SK-N-SH (cell line): Measurements from ENCODE around the gene GAB1.

Experiments used
- ELF1 ChIP-seq: IDR thresholded peaks from 2 replicates; pipeline ENCODE4 v1.4.0; 2012
- EP300 ChIP-seq, 2 experiments: IDR thresholded peaks; 2 replicates each; pipeline versions ENCODE4 v1.4.0 to v1.6.1; 2012; ENCODE audit warnings: borderline replicate concordance in 1 of 2, low read depth in 1 of 2, low read length in 1 of 2
- EZH2phosphoT487 ChIP-seq: fragments of 200-600 bp; sonication (generic); IDR thresholded peaks from 2 replicates; pipeline ENCODE4 v1.6.1; 2017; ENCODE audit warnings: low read depth, mixed run types, mild to moderate bottlenecking, antibody characterized with exemption, moderate library complexity, borderline replicate concordance
- JUND ChIP-seq: IDR thresholded peaks from 2 replicates; pipeline ENCODE4 v1.4.0; 2012
- MXI1 ChIP-seq: IDR thresholded peaks from 2 replicates; pipeline ENCODE4 v1.6.1; 2012; ENCODE audit warnings: mild to moderate bottlenecking, low read depth, low read length, improper control_type of control experiment
- NFIC ChIP-seq: IDR thresholded peaks from 2 replicates; pipeline ENCODE4 v1.4.0; 2012; ENCODE audit warnings: borderline replicate concordance
- RAD21 ChIP-seq: IDR thresholded peaks from 2 replicates; pipeline ENCODE4 v1.6.1; 2012; ENCODE audit warnings: mild to moderate bottlenecking, low read length
- SMC3 ChIP-seq: IDR thresholded peaks from 2 replicates; pipeline ENCODE4 v1.6.1; 2012; ENCODE audit warnings: low read depth, low read length, improper control_type of control experiment
- YY1 ChIP-seq: IDR thresholded peaks from 2 replicates; pipeline ENCODE4 v1.4.0; 2012; ENCODE audit warnings: low read depth, mild to moderate bottlenecking
- TF ChIP-seq, protein P1 (sequence below): fragments of 200-600 bp; sonication (generic); IDR thresholded peaks from 2 replicates; pipeline ENCODE4 v1.6.1; 2017; ENCODE audit warnings: antibody characterized with exemption, mild to moderate bottlenecking, moderate library complexity
- TF ChIP-seq, protein P2 (sequence below): fragments of 150-350 bp; IDR thresholded peaks from 2 replicates; pipeline ENCODE4 v1.6.1; 2016; ENCODE audit warnings: mild to moderate bottlenecking, low read depth, low read length
- TF ChIP-seq, protein P3 (sequence below): IDR thresholded peaks from 2 replicates; pipeline ENCODE4; 2012

DNA sequence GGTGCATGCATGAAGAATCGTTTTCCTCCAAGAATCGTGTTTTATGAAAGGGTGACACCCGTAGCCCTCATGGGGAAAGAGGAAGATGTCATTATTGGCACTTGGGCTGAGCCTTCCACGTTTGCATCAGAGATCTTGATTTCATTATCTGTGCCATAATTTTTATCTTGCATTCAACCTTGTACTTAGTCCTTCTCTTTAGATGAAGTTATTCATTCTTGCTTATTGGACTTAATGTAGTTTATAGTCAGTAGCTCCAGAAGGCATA, 66.8 kb downstream of the GAB1 start:
- TF ChIP-seq, protein P1, sequence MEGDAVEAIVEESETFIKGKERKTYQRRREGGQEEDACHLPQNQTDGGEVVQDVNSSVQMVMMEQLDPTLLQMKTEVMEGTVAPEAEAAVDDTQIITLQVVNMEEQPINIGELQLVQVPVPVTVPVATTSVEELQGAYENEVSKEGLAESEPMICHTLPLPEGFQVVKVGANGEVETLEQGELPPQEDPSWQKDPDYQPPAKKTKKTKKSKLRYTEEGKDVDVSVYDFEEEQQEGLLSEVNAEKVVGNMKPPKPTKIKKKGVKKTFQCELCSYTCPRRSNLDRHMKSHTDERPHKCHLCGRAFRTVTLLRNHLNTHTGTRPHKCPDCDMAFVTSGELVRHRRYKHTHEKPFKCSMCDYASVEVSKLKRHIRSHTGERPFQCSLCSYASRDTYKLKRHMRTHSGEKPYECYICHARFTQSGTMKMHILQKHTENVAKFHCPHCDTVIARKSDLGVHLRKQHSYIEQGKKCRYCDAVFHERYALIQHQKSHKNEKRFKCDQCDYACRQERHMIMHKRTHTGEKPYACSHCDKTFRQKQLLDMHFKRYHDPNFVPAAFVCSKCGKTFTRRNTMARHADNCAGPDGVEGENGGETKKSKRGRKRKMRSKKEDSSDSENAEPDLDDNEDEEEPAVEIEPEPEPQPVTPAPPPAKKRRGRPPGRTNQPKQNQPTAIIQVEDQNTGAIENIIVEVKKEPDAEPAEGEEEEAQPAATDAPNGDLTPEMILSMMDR = no peak
- no peak for TF ChIP-seq MXI1
- TF ChIP-seq ELF1 = no peak
- TF ChIP-seq EZH2phosphoT487 = no peak
- TF ChIP-seq EP300 (IDR thresholded peaks at IDR 0.05; ENCODE audit: borderline replicate concordance in 1 of 2, low read depth in 1 of 2, low read length in 1 of 2) = no peak
- no peak for TF ChIP-seq SMC3
- no peak for TF ChIP-seq NFIC
- TF ChIP-seq, protein P2, sequence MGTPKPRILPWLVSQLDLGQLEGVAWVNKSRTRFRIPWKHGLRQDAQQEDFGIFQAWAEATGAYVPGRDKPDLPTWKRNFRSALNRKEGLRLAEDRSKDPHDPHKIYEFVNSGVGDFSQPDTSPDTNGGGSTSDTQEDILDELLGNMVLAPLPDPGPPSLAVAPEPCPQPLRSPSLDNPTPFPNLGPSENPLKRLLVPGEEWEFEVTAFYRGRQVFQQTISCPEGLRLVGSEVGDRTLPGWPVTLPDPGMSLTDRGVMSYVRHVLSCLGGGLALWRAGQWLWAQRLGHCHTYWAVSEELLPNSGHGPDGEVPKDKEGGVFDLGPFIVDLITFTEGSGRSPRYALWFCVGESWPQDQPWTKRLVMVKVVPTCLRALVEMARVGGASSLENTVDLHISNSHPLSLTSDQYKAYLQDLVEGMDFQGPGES = no peak
- no peak for TF ChIP-seq RAD21
- TF ChIP-seq YY1 = no peak
- TF ChIP-seq JUND = no peak
- TF ChIP-seq, protein P3, sequence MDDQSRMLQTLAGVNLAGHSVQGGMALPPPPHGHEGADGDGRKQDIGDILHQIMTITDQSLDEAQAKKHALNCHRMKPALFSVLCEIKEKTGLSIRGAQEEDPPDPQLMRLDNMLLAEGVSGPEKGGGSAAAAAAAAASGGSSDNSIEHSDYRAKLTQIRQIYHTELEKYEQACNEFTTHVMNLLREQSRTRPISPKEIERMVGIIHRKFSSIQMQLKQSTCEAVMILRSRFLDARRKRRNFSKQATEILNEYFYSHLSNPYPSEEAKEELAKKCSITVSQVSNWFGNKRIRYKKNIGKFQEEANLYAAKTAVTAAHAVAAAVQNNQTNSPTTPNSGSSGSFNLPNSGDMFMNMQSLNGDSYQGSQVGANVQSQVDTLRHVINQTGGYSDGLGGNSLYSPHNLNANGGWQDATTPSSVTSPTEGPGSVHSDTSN = no peak
